ENCODE measurements around the gene CDK14.

CDK14 gene

GRCh38 chr7:90988996-90989765 is 393.1 kb downstream of the CDK14 start:
- H3K4me3 ChIP-seq (replicated peaks; ENCODE audit: insufficient read depth, low read length): no peak overlapping the region
- no peak for DNase-seq (ENCODE audit: low read depth in 1 of 2, low spot score in 1 of 2)
- H3K27me3 ChIP-seq (ENCODE audit: insufficient read depth, poor library complexity, severe bottlenecking): no peaks in the 10 kb centered on the region
- no peak overlapping the region for H3K27ac ChIP-seq (replicated peaks)
- TF ChIP-seq REST (IDR thresholded peaks at IDR 0.05; ENCODE audit: insufficient replicate concordance, low read depth) (no peak), SPI1 (IDR thresholded peaks at IDR 0.05; ENCODE audit: borderline replicate concordance, low read depth) (no peak), CTCF (IDR thresholded peaks at IDR 0.05; ENCODE audit: insufficient read depth, low read length) (no peak), POLR2AphosphoS5 (IDR thresholded peaks at IDR 0.05; ENCODE audit: low read depth) (no peak), GABPA (IDR thresholded peaks at IDR 0.05; ENCODE audit: low read depth) (no peak)

DNA sequence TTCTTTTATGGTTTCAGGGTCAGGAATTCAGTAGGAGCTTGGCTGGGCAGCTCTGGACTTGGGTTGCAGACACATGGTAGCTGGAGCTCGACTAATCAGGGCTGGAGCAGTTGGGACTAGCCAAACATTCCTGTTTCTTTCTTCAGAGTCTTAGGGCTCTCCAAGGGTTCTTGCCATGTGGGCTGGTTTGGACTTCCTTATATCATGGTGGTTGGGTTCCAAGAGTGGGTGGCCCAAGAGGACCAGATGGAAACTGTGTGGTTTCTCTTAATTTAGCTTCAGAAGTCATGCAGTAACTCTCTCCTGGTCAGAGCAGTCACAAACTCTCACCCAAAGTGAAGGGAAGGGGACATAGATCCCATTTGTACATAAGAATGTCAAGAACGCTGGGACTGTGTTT is 398.0 kb downstream of the CDK14 start:
- no peak for DNase-seq (ENCODE audit: low read depth in 1 of 2, low spot score in 1 of 2)
- no peaks in the 10 kb centered on the region for H3K27me3 ChIP-seq (ENCODE audit: insufficient read depth, poor library complexity, severe bottlenecking)
- no peak overlapping the region for H3K27ac ChIP-seq (replicated peaks)
- TF ChIP-seq REST (IDR thresholded peaks at IDR 0.05; ENCODE audit: insufficient replicate concordance, low read depth) (no peak), GABPA (IDR thresholded peaks at IDR 0.05; ENCODE audit: low read depth) (no peak), SPI1 (IDR thresholded peaks at IDR 0.05; ENCODE audit: borderline replicate concordance, low read depth) (no peak), CTCF (IDR thresholded peaks at IDR 0.05; ENCODE audit: insufficient read depth, low read length) (no peak), POLR2AphosphoS5 (IDR thresholded peaks at IDR 0.05; ENCODE audit: low read depth) (no peak)
- no peak overlapping the region for H3K4me3 ChIP-seq (replicated peaks; ENCODE audit: insufficient read depth, low read length)

- no peak overlapping the region for H3K27ac ChIP-seq (replicated peaks)
- peak in 1 of 2 experiments; percentile 50 for DNase-seq (ENCODE audit: low read depth in 1 of 2, low spot score in 1 of 2)
- no peak for TF ChIP-seq SPI1 (IDR thresholded peaks at IDR 0.05; ENCODE audit: borderline replicate concordance, low read depth)
- no peak for TF ChIP-seq REST (IDR thresholded peaks at IDR 0.05; ENCODE audit: insufficient replicate concordance, low read depth)
- TF ChIP-seq CTCF (IDR thresholded peaks at IDR 0.05; ENCODE audit: insufficient read depth, low read length): no peak
- no peak for TF ChIP-seq GABPA (IDR thresholded peaks at IDR 0.05; ENCODE audit: low read depth)
- TF ChIP-seq POLR2AphosphoS5 (IDR thresholded peaks at IDR 0.05; ENCODE audit: low read depth): no peak
- H3K4me3 ChIP-seq (replicated peaks; ENCODE audit: insufficient read depth, low read length): no peak overlapping the region
- H3K27me3 ChIP-seq (ENCODE audit: insufficient read depth, poor library complexity, severe bottlenecking): no peaks in the 10 kb centered on the region
Measured at GRCh38 chr7:90994601-90995000, 398.5 kb downstream of the CDK14 start.
